ENCODE results near the gene LRRC4B.
"Not testable (repeated sequence)": the region's sequence is repeated elsewhere in the genome, so short reads cannot be mapped to it uniquely, and the experiment has no call there.

The LRRC4B gene

GRCh38 chr19:50551715-50552187, 16.5 kb downstream of the LRRC4B start:
- no peak for DNase-seq

GRCh38 chr19:50551034-50551714, 17.1 kb downstream of the LRRC4B start:
- no peak for DNase-seq

- no peak for DNase-seq
Observed at GRCh38 chr19:50550594-50550966, 17.7 kb downstream of the LRRC4B start.

GRCh38 chr19:50549927-50550593, 18.2 kb downstream of the LRRC4B start:
- no peak for DNase-seq

GRCh38 chr19:50549059-50549926, 18.9 kb downstream of the LRRC4B start:
- no peak for DNase-seq

GRCh38 chr19:50548191-50549058, 19.8 kb downstream of the LRRC4B start:
- no peak for DNase-seq

GRCh38 chr19:50547385-50548190, 20.6 kb downstream of the LRRC4B start:
- DNase-seq: no peak

- DNase-seq: no peak
Observed at GRCh38 chr19:50546527-50547221, 21.6 kb downstream of the LRRC4B start.

GRCh38 chr19:50542943-50543342, 25.3 kb downstream of the LRRC4B start:
- no peak for DNase-seq

GRCh38 chr19:50537769-50538230, 30.4 kb downstream of the LRRC4B start:
- DNase-seq: peak; percentile 65

GRCh38 chr19:50537306-50537685, 30.9 kb downstream of the LRRC4B start:
- no peak for DNase-seq

- DNase-seq: no peak
Observed at GRCh38 chr19:50536662-50537305, 31.5 kb downstream of the LRRC4B start.

- DNase-seq: no peak
Observed at GRCh38 chr19:50535672-50536187, 32.5 kb downstream of the LRRC4B start.

- DNase-seq: no peak
Observed at GRCh38 chr19:50534478-50534877, 33.8 kb downstream of the LRRC4B start.

GRCh38 chr19:50532952-50533351, 35.3 kb downstream of the LRRC4B start:
- no peak for DNase-seq

GRCh38 chr19:50531171-50531612, 37.0 kb downstream of the LRRC4B start:
- DNase-seq: no peak

GRCh38 chr19:50528052-50528451, 40.2 kb downstream of the LRRC4B start:
- not testable (repeated sequence) for DNase-seq

- DNase-seq: no peak
Observed at GRCh38 chr19:50522881-50523280, 45.4 kb downstream of the LRRC4B start.

- DNase-seq: no peak
Observed at GRCh38 chr19:50520822-50521465, 47.3 kb downstream of the LRRC4B start.
